ENCODE data around the gene PALM.

Gene PALM

DNA sequence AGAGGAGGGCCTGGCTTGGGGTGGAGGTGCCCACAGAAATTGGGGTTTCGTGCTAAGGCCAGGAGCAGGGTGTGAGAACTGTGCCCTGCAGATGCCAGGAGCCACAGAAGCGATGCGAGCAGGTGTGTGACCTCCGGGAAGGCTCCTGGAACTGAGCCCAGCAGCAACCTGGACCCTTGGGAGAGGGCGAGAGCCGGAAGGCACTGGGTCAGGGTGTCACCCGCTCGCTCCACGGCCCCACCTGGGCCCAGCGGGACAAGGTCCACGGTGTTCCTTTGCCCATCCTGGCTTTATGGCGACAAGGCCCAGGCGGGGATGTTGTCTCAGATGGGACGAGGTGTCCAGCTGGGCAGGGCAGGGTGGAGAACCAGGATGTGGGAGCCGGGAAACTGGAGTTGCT lies 46.3 kb downstream of the PALM start:
- no peak for DNase-seq

DNA sequence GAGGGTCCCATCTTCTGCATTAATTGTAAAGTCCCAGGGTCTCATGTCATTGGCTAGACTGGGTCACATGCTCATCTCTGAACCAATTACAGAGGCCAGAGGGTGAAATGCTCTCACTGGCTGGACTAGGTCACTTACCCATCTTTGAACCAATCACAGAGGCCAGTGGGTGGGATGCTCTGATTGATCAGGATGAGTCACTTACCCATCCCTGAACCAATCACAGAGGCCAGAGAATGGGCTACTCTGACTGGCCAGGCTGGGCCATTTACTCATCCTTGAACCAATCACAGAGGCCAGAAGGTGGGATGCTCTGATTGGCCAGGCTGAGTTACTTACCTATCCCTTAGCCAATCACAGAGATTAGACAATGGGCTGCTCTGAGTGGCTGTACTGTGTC lies 47.5 kb downstream of the PALM start:
- peak; percentile 63 for DNase-seq

DNA sequence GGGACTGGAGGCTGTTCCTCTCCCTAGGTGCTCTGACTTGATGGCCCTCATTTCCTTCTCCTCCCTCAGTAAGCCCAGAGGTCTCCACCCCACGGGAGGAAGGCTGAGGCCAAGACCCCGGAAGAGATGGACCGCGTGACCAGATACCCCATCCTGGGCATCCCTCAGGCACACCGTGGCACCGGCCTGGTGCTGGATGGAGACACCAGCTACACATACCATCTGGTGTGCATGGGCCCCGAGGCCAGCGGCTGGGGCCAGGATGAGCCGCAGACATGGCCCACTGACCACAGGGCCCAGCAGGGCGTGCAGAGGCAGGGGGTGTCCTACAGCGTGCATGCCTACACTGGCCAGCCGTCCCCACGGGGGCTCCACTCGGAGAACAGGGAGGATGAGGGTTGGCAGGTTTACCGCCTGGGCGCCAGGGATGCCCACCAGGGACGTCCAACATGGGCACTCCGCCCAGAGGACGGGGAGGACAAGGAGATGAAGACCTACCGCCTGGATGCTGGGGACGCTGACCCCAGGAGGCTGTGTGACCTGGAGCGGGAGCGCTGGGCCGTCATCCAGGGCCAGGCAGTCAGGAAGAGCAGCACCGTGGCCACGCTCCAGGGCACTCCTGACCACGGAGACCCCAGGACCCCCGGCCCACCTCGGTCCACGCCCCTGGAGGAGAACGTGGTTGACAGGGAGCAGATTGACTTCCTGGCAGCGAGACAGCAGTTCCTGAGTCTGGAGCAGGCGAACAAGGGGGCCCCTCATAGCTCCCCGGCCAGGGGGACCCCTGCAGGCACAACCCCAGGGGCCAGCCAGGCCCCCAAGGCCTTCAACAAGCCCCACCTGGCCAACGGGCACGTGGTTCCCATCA lies 48.3 kb downstream of the PALM start:
- no peak for DNase-seq

DNA sequence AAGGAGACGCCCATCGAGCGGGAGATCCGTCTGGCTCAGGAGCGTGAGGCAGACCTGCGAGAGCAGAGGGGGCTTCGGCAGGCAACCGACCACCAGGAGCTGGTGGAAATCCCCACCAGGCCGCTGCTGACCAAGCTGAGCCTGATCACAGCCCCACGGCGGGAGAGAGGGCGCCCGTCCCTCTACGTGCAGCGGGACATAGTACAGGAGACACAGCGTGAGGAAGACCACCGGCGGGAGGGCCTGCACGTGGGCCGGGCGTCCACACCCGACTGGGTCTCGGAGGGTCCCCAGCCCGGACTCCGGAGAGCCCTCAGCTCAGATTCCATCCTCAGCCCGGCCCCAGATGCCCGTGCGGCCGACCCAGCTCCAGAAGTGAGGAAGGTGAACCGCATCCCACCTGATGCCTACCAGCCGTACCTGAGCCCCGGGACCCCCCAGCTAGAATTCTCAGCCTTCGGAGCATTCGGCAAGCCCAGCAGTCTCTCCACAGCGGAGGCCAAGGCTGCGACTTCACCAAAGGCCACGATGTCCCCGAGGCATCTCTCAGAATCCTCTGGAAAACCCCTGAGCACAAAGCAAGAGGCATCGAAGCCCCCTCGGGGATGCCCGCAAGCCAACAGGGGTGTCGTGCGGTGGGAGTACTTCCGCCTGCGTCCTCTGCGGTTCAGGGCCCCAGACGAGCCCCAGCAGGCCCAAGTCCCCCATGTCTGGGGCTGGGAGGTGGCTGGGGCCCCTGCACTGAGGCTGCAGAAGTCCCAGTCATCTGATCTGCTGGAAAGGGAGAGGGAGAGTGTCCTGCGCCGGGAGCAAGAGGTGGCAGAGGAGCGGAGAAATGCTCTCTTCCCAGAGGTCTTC lies 49.3 kb downstream of the PALM start:
- DNase-seq = no peak

DNA sequence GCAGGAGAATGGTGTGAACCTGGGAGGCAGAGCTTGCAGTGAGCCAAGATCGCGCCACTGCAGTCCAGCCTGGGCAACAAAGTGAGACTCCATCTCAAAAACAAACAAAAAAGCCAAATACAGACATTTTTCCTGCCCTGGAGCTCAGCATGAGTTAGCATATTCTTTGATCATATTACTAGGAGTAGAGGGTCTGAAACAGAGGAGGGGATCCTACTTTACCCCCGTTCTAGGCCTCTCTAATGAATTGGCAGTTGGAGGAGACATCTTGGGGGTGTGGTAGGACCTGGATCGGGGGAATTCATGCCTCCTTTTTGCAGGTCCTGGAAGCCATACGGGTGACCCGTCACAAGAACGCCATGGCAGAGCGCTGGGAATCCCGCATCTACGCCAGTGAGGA lies 54.4 kb downstream of the PALM start:
- no peak for DNase-seq

DNA sequence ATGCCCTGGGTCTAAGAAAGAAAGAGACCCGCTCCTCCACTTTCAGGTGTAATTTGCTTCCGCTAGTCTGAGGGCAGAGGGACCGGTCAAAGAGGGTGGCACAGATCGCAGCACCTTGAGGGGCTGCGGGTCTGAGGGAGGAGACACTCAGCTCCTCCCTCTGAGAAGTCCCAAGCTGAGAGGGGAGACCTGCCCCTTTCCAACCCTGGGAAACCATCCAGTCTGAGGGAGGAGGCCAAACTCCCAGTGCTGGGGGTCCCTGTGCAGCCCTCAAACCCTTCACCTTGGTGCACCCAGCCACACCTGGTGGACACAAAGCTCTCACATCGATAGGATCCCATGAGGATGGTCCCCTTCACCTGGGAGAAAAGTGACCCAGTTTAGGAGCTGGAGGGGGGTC lies 55.1 kb downstream of the PALM start:
- DNase-seq = no peak

DNA sequence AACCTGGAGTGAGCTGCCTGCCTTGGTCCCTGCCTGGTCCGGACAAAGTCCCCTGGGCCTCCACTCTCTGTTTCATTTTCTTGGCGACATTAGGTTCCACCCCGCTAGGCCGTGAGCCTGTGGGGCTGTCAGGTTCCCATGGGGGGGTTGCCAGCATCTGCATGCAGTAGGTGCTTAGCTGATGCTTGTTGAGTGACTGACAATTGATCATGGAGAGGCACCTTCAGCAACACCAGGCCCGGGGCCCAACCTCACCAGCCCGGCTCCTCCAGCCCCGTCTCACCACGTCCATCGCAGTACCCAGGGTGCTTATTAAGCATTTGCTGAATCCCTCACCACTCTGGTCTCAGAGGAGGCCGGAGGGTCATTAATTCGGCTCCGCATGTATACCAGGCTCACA lies 55.6 kb downstream of the PALM start:
- no peak for DNase-seq

DNA sequence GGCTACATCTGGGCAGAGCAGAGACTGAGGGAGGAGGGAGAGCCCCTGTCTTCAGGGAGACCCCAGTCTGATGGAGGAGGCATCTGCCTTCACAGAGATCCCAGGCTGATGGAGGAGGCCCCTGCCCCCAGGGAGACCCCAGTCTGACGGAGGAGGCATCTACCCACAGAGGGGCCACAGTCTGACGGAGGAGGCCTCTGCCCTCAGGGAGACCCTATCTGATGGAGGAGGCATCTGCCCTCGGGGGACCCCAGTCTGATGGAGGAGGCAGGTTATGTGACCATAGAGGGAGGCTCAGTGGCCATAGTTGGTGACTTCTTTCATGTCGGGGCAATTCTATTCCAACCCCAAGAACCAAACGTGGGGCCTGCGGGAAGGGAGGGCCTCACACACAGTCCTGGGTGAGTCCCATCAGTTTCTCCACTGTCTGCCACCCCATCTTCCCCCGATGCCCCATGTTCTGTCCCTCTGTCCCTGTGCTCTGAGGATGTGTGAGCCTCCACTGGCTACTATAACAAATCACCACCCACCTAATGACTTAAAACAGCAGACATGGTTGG lies 56.5 kb downstream of the PALM start:
- DNase-seq = no peak

DNA sequence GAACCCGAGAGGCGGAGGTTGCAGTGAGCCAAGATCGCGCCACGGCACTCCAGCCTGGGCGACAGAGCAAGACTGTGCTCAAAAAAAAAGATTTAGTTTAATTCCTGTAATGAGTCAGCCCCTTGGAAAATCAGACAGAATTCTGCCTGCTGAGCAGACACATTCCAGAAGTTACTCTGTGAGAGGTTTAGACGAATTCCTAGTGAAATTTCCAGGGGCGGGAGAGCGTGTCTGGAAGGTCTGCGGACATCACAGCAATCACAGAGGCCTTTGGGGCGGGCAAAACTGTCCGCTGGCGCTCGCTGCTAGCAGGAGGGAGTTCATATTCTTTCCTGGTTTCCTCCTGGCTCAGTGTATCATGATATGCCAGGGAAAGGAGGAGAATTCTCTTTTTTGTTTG lies 59.7 kb downstream of the PALM start:
- no peak for DNase-seq

DNA sequence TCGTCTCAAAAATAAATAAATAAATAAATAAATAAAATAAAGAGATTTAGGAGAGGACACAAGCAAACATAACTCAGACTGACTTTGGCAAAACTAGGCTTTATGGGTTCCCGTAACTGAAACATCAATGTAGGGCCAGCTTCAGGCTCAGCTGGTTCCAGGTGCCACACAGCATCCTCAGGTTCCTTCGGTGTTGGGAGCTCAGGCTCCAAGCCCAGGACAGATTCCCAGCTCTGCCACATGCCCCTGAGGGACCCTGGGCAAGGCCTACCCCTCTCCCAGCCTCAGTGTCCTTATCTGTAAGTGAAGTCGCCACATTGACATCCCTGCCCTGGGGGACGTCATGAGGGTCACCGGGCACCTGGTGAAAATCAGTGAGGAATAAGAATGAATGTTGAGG lies 60.9 kb downstream of the PALM start:
- no peak for DNase-seq

DNA sequence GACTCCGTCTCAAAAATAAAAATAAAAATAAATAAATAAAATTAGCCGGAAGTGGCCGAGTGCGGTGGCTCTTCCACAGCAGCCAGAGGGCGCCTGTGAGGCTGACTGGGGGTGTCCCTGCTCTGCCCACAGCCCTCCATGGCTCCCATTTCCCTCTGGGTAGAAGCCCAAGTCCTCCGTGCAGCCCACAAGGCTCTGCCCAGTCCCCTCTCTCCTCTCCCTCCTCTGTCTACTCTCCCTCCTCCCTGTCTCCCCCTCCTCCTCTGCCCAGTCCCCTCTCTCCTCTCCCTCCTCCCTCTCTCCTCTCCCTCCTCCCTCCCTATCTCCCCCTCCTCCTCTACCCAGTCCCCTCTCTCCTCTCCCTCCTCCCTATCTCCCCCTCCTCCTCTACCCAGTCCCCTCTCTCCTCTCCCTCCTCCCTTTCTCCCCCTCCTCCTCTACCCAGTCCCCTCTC lies 62.6 kb downstream of the PALM start:
- peak; percentile 64 for DNase-seq

DNA sequence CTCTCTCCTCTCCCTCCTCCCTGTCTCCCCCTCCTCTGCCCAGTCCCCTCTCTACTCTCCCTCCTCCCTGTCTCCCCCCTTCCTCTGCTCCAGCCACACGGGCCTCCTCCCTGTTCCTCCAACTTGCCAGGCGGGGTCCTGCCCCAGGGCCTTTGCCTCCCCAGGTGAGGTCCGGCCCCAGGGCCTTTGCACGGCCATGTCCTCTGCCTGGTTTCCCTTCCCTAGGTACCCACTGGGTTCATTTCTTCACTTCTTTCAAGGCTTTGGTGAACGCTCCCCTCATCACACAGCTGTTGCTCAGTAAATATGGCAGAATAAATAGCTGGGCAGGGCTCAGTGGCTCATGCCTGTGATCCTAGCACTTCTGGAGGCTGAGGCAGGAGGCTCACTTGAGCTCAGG lies 63.3 kb downstream of the PALM start:
- DNase-seq = no peak

DNA sequence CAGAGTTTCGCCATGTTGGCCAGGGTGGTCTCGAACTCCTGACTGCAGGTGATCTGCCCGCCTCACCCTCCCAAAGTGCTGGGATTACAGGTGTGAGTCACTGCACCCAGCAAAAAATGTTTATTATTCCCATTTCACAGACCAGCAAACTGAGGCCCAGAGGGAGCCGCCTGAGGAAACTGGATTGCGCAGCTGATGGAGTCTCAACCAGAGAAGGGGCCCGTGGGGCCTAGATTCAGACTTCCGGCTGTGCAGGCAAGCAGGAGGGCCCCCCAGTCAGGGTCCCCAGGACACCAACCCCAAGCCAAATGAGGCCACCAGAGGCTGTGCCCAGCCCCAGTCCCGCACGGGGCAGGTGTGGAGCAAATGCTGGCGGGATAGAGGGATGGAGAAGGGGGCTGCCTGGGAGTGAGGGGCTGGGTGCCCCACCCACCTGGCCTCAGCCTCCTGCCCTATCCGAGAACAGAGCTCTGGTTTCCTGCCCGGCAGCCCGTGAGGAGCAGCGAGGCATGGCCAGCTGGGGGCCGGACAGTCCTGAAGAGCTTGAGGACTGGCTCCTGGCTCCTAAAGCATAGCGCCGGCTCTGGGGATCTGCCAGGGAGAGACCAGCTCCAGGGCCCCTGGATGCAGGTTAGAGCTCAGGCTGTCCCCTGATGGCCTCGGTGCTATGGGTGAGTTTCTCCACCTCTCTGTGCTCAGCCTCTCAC lies 64.1 kb downstream of the PALM start:
- no peak for DNase-seq

DNA sequence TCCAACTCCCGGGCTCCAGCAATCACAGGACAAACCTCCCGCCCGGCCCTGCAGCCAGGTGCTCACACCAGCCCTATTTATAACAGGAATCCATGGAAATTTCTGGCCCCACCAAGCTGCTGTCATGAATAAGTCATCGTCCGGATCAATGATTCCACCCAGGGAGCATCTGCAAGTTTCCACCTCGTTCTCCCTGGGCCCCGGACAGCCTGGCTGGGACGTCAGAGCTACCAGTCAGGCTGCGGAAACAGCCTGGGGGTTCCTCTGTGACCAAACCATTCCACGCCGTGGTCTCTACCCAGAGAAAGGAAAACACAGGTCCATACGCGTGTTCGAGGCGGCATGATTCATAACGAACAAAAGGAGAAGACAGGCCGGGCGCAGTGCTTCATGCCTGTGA lies 67.8 kb downstream of the PALM start:
- no peak for DNase-seq

DNA sequence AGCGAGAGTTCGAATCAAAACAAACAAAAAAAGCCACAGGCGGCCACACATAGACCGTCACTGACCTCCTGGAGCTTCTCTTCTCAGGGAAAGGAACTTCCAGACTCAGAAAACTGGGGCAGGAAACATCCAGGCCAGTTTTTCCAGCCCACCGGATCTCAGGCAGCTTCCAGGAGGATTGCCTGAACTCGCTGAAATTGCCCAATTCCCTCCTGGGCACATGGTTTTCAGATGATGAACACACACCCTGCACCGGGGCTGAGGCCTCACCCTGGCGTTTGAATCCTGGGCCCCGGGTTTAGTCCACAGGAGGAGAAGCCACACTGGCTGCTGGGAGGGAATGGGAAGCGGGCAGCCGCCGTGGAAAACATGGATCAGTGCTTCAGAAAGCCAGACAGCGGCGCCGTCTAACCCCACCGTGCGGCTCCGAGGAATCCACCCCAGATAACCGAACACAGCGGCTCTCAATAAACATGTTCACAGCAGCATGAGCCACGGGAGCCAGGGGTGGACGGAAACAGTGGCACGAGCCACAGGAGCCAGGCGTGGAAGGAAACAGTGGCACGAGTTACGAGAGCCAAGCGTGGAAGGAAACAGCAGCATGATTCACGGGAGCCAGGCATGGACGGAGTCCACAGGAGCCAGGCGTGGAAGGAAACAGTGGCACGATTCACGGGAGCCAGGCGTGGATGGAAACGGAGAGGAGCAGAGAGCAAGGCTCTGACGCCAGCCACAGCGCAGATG lies 70.3 kb downstream of the PALM start:
- peak; percentile 40 for DNase-seq

DNA sequence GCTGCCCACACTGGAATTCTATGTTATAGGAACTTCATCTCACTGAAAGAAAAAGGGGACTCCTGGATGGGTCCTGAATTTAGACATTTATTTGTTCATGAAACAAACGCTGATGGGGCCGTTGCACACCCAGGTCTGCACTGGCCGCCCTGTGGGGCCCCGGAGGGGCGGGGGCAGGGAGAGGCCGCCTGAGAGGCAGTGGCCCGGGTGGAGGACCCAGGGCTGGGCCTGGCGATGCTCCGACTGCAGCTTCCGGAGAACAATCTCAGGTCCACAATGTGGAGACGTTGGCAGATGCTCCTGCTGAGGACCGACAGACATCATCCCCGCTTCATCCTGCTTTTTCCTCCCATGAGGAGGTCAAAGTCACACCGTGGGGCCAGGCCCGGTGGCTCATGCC lies 72.2 kb downstream of the PALM start:
- DNase-seq = no peak

DNA sequence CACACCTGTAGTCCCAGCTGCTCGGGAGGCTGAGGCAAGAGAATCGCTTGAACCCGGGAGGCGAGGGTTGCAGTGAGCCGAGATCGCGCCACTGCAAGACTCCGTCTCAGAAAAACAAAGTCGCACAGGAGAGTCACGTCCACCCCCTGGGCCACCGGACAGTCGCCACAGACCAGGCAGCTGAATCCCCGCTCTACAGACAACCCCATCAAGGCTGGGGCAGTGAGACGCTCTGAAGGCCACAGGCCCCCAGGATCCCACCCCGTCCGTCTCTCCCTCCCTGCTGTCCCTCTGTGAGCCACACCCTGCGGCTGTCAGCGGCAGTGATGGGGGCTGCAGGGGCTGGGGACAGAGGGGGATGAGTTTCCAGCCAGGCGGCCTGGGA lies 73.1 kb downstream of the PALM start:
- no peak for DNase-seq

DNA sequence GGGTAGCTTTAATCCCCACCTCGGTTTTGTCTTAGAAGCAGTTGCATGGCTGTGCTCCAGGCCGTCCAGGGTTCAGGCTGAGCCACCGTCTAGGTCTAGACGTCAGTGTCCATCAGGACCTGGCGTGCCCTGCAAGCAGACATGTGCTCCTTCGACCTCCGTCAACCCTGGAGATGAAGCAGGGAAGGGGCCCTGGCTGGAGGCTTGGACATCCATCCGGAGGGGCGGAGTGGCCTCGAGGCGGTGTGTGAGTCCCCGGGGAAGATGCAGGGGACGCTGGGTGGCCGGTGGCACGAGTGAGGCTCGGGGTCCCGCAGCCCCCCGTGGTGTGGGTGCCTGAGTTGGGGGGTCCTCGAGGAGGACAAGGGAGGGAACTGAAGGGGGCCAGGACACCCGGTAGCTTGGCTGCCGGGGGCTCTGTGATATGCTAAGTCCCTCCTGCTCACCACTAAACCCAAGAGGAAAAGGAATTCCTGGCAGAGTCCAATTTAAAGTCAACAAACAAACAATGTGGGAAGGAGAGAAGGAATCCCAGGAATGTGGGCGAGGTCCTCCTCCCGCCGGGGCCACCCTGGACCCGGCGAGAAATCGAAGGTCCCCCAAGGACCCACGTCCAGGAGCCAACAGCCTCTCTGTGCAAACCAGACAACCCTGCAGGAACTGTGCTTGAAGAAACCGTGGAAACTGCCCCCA lies 73.6 kb downstream of the PALM start:
- no peak for DNase-seq

DNA sequence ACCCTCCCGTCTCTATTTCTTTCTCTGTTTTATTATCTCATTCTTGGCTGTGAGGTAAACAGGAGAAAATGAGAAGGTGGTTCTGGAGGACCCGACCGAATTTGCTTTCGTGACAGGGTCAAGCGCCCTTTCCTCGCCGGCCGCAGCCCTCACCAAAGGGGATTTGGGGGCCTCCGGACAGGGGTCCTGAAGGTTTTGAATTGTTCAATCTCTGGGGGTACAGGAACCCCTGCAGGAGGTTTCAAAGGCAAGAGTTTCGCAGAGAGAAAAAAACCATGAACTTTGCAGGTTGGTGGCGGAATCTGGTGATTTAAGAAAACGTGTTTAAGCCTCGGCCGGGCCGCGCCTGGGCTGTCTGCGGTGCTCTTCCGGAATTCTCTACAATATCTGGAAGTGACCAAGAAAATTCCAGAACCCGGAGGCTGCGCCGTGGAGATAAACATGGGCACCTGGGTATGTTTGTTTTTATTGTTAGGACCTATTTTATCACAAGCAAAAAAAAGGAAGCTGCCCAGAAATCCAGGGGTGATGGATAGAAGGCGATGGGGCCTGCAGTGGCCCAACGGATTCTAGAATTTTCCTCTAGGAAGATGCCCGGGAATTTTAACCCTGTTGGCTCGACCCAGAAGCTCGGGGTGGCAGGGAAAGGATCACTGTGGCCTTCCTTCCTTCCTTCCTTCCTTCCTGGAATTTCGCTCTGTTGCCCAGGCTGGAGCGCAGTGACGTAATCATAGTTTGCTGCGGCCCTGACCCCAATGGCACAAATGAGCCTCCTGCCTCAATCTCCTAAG lies 74.3 kb downstream of the PALM start:
- DNase-seq = no peak

DNA sequence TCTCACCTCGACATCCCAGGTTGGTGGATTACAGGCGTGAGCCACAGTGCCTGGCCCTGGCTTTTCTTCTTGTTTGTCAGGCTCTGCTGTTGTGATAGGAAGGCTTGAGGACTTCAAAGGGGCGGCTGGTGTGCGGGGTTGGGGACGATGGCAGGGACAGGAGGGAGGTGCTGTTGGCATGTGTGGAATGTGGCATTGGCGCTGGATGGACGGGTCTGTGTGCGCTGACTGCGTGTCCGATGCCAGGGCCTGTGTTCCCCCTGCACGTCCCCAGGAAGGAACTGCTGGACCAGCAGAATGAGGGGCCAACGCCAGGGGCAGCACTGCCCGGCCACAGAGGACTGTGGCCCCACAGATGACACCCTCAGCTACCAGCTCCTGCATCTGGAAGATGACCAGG lies 75.8 kb downstream of the PALM start:
- no peak for DNase-seq

DNA sequence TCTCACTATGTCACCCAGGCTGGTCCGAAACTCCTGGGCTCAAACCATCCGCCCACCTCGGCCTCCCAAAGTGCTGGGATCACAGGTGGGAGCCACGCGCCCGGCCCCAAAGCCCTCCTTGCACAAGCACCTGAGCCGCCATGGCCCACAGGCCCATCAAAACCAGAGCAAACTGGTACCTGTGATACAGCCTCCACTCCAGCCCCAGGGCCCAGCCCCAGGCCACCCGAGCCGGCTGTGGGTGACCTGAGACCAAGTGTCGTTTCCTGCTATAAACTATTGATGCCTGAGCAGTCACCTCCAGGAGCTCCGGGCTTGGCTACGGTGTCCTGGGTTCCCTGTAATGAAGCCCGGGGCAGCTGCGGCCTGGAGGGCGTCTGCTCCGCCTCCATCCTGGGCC lies 78.8 kb downstream of the PALM start:
- no peak for DNase-seq

Measured in NCI-H82 (cell line).